ENCODE data around the gene MGST2.
"Not testable (repeated sequence)": the region's sequence is repeated elsewhere in the genome, so short reads cannot be mapped to it uniquely, and the experiment has no call there.

Gene MGST2

GRCh38 chr4:139665690-139666529 is at the start of gene MGST2:
Gene MGST2, plus strand, starts transcription at chr4:139665819. Its CDS starts 201 bp downstream, at chr4:139666020.
- peak; percentile 38 for DNase-seq

GRCh38 chr4:139617702-139618490 is 47.7 kb upstream of the MGST2 start:
- DNase-seq = no peak

- no peak for DNase-seq
Observed at GRCh38 chr4:139619644-139620043, 46.0 kb upstream of the MGST2 start.

- no peak for DNase-seq
Observed at GRCh38 chr4:139622901-139623381, 42.7 kb upstream of the MGST2 start.

GRCh38 chr4:139624441-139625092 is 41.1 kb upstream of the MGST2 start:
- no peak for DNase-seq

GRCh38 chr4:139625093-139625455 is 40.5 kb upstream of the MGST2 start:
- DNase-seq = no peak

- DNase-seq = no peak
Observed at GRCh38 chr4:139625482-139625881, 40.1 kb upstream of the MGST2 start.

- DNase-seq = no peak
Observed at GRCh38 chr4:139628184-139629012, 37.2 kb upstream of the MGST2 start.

- no peak for DNase-seq
Observed at GRCh38 chr4:139629436-139630125, 36.0 kb upstream of the MGST2 start.

GRCh38 chr4:139630126-139630495 is 35.5 kb upstream of the MGST2 start:
- no peak for DNase-seq

- no peak for DNase-seq
Observed at GRCh38 chr4:139630991-139631390, 34.6 kb upstream of the MGST2 start.

GRCh38 chr4:139631791-139632190 is 33.8 kb upstream of the MGST2 start:
- no peak for DNase-seq

- not testable (repeated sequence) for DNase-seq
Observed at GRCh38 chr4:139632739-139633138, 32.9 kb upstream of the MGST2 start.

GRCh38 chr4:139633195-139633594 is 32.4 kb upstream of the MGST2 start:
- DNase-seq = no peak

- DNase-seq = no peak
Observed at GRCh38 chr4:139633661-139634060, 32.0 kb upstream of the MGST2 start.

- no peak for DNase-seq
Observed at GRCh38 chr4:139635966-139636365, 29.7 kb upstream of the MGST2 start.

GRCh38 chr4:139638306-139638705 is 27.3 kb upstream of the MGST2 start:
- not testable (repeated sequence) for DNase-seq

GRCh38 chr4:139639654-139640053 is 26.0 kb upstream of the MGST2 start:
- no peak for DNase-seq

GRCh38 chr4:139641218-139641617 is 24.4 kb upstream of the MGST2 start:
- no peak for DNase-seq

GRCh38 chr4:139642364-139642763 is 23.3 kb upstream of the MGST2 start:
- DNase-seq = no peak

GRCh38 chr4:139643042-139643895 is 22.4 kb upstream of the MGST2 start:
- no peak for DNase-seq

Measured in stimulated activated CD4-positive, alpha-beta T cell treated with anti-CD3 and anti-CD28 coated beads, Interleukin-1b, Interleukin-23, amount 100 ng/mL, for 48 hours (primary cell).